Renal cortical epithelial cell (primary cell): ENCODE results near the gene MIA2. TPM values are rescaled to one million over a fixed set of nuclear protein-coding genes. Genes with fewer than 3 reads are reported as not detected.

ENCODE experiments used
- DNase-seq: peaks from one replicate; pipeline ENCODE4 v3.0.0-alpha.2; 2011; ENCODE audit warnings: low read depth
- total RNA-seq: library from RNA; depleted of rRNA; stranded (reverse); fragments of >200 nt; gene quantifications from 2 replicates; pipeline ENCODE4 v1.2.3, GENCODE V29; 2014

The MIA2 gene
- total RNA-seq, 1 donor from 2014 or later: 81.8 TPM

DNA sequence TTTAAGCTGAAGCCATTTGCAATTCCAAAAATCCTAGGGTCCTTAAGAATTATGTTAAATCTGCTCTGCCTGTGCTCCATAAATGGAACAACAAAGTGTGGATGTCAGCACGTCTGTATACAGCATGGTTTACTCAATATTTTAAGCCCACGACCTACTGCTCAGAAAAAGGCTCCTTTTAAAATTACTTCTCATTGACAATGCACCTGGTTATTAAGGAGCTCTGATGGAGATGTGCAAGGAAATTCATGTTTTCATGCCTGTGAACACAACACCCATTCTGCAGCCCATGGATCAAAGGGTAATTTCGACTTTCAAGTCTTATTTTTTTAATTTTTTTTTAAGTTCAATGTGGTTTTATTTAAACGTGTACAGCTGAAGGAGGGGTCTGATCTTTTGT, 150.5 kb downstream of the MIA2 start:
- DNase-seq: no peak

DNA sequence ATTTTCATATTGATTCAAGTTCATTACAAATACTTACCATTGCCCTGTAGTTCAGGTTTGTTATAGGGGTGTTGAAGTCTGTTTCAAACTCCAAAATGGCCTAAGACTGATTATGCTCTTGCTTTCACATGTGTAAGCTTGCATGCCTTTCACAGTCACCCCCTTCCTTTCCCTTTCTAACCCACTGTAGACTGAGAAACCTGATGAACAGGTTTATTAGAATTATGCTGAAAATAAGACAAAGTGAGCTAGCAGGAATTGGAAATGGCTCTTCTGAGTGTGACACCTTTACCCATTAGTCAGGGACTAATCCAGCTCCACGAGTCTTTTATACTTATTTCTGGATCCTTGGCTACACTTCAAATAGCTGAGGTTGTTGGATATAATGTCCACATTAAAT, 159.6 kb downstream of the MIA2 start:
- peak; percentile 15 for DNase-seq

- DNase-seq: no peak
Measured at GRCh38 chr14:39395555-39396254, 162.0 kb downstream of the MIA2 start.

GRCh38 chr14:39396448-39396847, 162.7 kb downstream of the MIA2 start:
- no peak for DNase-seq

DNA sequence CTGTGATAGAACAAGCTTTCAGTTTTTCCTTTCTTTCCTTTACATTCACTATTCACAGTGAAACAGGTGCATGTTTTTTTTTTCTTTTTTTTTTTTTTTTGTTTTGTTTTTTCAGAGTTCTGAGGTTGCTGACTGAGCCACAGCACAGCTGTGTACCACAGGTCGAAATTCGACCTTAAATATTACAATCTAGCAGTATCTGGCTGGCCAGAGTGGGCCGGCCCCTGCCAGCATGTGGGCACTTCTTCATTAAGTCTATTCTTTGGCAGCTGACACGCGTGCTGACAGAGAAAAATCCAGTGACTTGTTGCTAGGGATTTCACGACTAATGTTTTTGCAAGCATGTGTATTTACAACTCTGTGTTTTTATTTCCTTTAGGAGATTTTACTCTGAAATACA, 164.7 kb downstream of the MIA2 start:
- DNase-seq: no peak

DNA sequence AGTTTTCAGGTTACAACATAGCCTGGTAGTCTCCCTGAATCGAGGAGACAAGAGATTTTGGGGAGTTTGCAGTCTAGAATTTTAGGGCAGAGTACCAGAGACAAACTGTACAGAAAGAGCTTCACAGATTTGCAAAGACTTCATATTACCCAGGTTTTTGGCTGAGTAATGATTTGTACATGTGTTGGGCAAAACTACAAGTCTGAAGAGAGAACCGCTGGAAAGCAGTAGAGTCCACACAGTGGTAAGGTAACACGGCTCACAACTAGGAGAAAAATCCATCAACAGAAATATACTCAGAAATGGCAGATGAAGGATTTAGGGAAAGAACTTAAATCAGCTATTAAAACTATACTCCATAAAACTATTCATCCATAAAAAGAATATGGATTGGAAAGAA, 172.8 kb downstream of the MIA2 start:
- DNase-seq: no peak

GRCh38 chr14:39416072-39416471, 182.4 kb downstream of the MIA2 start:
- DNase-seq: no peak

GRCh38 chr14:39417014-39417413, 183.3 kb downstream of the MIA2 start:
- no peak for DNase-seq

DNA sequence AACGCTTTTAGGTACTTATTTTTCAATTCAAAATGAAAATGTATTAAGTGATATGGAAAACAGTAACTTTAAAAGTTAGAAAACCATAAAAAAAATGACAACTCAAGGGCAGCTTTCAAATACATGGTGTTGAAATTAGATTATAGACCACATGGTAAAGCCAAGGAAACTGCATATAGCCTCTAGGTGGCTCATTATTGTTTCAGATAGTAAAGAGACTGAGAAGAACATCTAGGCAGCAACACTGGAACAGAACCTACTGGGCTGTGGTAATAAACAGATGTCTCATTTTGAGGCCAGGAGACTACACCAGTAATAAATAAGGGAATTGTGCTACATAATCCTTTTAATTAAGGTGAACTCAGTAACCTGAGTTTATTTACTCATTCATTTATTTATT, 185.6 kb downstream of the MIA2 start:
- DNase-seq: no peak

GRCh38 chr14:39422243-39422642, 188.5 kb downstream of the MIA2 start:
- DNase-seq: no peak

DNA sequence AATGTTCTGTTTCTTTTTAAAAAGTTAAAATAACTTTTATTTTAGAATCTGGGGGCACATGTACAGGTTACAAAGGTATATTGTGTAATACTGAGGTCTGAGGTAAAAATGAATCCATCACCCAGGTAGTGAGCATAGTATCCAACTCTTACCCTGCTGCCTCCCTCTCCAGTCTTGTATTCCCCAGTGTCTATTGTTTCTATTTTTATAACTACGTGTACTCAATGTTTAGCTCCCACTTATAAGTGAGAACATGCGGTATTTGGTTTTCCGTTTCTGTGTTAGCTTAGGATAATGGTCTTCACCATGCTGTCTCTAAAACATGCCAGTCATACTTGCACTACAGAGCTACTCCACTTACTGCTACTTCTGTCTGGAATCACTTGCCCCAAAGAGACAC, 190.1 kb downstream of the MIA2 start:
- DNase-seq: no peak

GRCh38 chr14:39425947-39426346, 192.2 kb downstream of the MIA2 start:
- no peak for DNase-seq

DNA sequence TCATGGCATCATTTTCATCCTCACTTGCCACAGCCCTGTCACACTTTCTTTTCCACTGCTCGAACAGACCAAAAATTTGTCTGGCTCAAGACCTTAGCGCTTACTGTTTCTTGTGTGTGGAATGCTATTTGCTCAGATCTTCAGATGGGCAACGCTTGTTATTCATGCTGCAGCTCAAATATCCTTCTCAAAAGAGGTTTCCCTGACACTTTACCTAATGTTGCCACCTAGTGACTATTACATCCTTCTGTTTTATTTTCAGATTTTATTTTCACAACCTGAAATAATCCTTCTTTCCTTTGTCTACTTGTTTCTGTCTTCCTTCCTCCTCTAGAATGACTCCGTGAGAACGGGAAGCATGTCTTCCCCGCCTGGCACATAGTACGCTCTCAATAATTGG, 192.9 kb downstream of the MIA2 start:
- DNase-seq: peak; percentile 76

DNA sequence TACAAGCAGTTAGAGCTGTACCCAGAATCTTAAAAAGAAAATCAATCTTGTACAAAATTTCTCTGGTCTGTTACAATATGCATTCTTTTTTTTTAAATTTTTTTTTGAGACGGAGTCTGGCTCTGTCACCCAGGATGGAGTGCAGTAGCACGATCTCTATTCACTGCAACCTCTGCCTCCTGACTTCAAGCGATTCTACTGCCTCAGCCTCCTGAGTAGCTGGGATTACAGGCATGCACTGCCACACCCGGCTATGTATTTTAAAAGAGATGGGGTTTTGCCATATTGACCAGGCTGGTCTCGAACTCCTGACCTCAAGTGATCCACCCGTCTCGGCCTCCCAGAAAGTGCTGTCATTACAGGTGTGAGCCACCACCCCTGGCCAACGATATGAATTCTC, 194.4 kb downstream of the MIA2 start:
- DNase-seq: no peak

GRCh38 chr14:39430762-39431415, 197.2 kb downstream of the MIA2 start:
- peak; percentile 6 for DNase-seq

GRCh38 chr14:39431416-39432178, 197.9 kb downstream of the MIA2 start:
- DNase-seq: peak; percentile 15

- DNase-seq: peak; percentile 85
Measured at GRCh38 chr14:39432179-39432618, 198.5 kb downstream of the MIA2 start, which contains the start of gene FBXO33. Gene FBXO33 (minus strand): TSS chr14:39432433. CDS start chr14:39432162, 271 bp downstream.

DNA sequence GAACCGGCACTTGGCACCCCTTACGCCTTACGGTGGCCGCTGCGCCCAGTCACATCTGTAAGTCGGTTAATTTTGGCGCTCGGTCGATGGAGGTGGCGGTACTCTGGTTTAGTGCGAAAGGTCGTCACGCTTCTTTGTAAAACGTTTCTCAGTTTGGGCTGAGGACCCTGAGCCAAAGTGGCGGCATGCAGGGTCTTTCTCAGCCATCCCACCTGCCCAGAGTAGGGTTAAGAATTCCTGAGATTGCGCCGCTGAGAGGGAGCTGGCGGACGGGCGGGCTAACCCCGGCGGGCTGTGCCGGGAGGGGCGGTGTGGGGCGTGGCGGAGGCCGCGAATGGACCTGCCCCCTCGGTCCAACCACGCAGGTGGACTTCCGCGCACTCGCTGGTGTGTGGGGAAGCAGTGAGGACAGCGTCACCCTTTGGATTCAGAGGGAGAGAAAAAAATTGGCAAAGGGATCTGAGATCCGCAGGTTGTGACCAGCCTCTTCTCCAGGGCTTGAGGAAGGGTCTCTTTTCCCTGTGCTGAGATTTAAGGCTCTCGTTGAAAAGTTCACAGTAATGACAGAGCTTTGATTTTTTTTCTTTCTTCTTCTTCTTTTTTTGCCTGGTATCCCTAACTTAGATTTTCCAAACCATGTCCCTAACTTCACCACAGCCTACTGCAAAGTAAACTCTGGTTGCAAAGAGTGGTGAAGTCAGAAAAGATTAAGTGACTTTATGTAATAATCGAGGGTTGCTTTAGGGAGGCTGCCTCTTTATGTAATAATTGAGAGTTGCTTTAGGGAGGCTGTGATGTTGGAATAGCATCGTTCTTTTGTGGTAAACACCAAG, 199.1 kb downstream of the MIA2 start:
- peak; percentile 79 for DNase-seq

DNA sequence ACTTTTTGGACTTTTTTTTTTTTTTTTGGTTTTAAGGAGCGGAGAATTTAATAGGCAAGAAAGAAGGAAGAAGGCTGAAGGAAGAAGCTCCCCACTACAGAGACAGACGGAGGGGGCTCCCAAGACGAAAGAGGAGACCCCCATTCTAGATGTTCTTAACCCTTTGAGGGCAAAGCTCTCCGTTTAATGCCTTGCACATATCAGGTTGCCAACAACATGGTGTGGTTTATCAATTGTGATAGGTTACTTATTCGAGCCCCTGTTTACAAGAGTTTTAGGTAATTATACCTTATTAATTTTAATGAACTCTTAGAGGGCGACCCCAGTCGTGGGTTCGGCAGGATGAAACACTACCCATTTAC, 199.7 kb downstream of the MIA2 start:
- no peak for DNase-seq

DNA sequence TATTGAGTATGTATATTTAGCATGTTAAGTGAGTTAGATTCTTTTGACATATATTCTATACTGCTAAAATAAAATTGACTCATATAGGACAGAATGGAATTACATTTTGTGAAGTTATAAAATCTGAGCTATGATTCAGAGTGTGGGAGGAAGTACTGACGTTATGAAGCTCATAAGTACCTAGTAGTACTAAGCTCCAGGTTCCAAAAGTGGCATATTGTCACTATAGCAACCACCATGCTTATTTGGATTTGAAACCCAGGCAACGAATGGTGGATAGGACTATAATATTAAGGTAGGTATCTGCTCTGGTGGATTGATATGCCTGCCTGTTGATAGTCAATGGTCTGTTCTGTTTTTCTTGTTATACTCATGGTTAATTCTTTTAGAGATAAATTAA, 200.7 kb downstream of the MIA2 start:
- DNase-seq: peak; percentile 22

DNA sequence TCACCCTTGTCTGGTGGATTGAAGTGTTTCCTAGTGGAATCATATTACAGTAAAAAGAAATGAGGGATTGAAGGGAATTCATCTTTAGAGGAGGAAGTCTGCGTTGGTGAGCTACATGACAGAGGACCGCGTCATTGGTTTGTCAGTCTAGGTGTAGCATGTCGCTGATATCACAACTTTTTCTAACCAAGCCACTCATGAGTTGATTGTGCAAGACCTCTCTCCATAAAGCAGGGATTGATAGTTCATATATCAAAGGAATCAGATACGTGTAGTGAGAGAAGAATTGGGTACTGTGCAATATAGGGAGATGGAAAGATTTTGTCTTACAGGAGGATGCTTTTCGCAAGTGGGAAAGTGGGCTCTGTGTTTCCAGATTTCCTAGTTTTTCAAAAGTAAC, 201.5 kb downstream of the MIA2 start:
- DNase-seq: no peak
